Peyer's patch (tissue), 4 donors: ENCODE results near the gene MYL7. TPM values are rescaled to one million over a fixed set of nuclear protein-coding genes. Genes with fewer than 3 reads are reported as not detected.

ENCODE experiments used
- DNase-seq, 3 donors: peaks; one replicate each; pipeline ENCODE4 v3.0.0-alpha.2; 2017 to 2019
- H3K27ac ChIP-seq, 4 donors: fragments of 200-600 bp; sonication (generic); one replicate each; pipeline ENCODE4 v1.5.1; 2016 to 2019
- H3K27me3 ChIP-seq, 2 donors: fragments of 200-600 bp; sonication (generic); one replicate each; pipeline ENCODE4 v1.5.1; 2019
- H3K36me3 ChIP-seq, 3 donors: fragments of 200-600 bp; sonication (generic); one replicate each; pipeline ENCODE4 v1.5.1; 2016 to 2019
- H3K4me1 ChIP-seq, 4 donors: fragments of 200-600 bp; sonication (generic); one replicate each; pipeline ENCODE4 v1.5.1; 2016 to 2019
- H3K4me3 ChIP-seq, 4 donors: fragments of 200-600 bp; sonication (generic); 1 replicate in 3 of 4; 2 replicates in 1 of 4; pipeline ENCODE4 v1.5.1; 2016 to 2019; ENCODE audit warnings: mild to moderate bottlenecking in 1 of 4
- H3K9me3 ChIP-seq, 4 donors: fragments of 200-600 bp; sonication (generic); one replicate each; pipeline ENCODE4 v1.5.1; 2016 to 2019; ENCODE audit warnings: mild to moderate bottlenecking in 1 of 4
- CTCF ChIP-seq, 6 experiments: fragments of 450-650 bp in 4 of 6; fragments of 200-600 bp in 2 of 6; sonication (generic) in 1 of 6; IDR thresholded peaks; one replicate each; pipeline ENCODE4 v1.5.1; 2017 to 2019; ENCODE audit warnings: antibody characterized with exemption in 6 of 6, mild to moderate bottlenecking in 3 of 6, moderate library complexity in 1 of 6
- POLR2A ChIP-seq, 2 donors: fragments of 450-650 bp; IDR thresholded peaks; one replicate each; pipeline ENCODE4 v1.5.1; 2017; ENCODE audit warnings: antibody characterized with exemption in 2 of 2, mild to moderate bottlenecking in 2 of 2, moderate library complexity in 2 of 2
- total RNA-seq, 4 donors: library from RNA; depleted of rRNA; stranded (reverse); fragments of >200 nt; gene quantifications; one replicate each; pipeline ENCODE4 v1.1.0, GENCODE V29; 2016

Gene MYL7
- total RNA-seq, 4 donors from 2014 or later = not detected

- Histone ChIP-seq H3K27ac (no peak overlapping the region), H3K27me3 (no peaks in the 10 kb centered on the region)
- no peak for DNase-seq
These were observed 6.0 kb downstream of the MYL7 start for GRCh38 chr7:44134943-44135628.

GRCh38 chr7:44133295-44133694 lies 7.8 kb downstream of the MYL7 start:
- no peak for TF ChIP-seq POLR2A (IDR thresholded peaks at IDR 0.05)
- TF ChIP-seq CTCF (IDR thresholded peaks at IDR 0.05) = no peak
- no peaks in the 10 kb centered on the region for H3K9me3 ChIP-seq
- no peak overlapping the region for H3K4me3 ChIP-seq
- H3K27me3 ChIP-seq = no peaks in the 10 kb centered on the region
- H3K4me1 ChIP-seq = no peaks in the 10 kb centered on the region
- H3K27ac ChIP-seq = no peak overlapping the region
- H3K36me3 ChIP-seq = no peaks in the 10 kb centered on the region
- DNase-seq = no peak

More at GRCh38 chr7:44134943-44135628, 6.0 kb downstream of the MYL7 start:
- H3K9me3 ChIP-seq = no peaks in the 10 kb centered on the region
- H3K4me1 ChIP-seq = no peaks in the 10 kb centered on the region
- no peak overlapping the region for H3K4me3 ChIP-seq
- no peaks in the 10 kb centered on the region for H3K36me3 ChIP-seq
- TF ChIP-seq POLR2A (IDR thresholded peaks at IDR 0.05) (no peak), CTCF (IDR thresholded peaks at IDR 0.05) (no peak)

- TF ChIP-seq CTCF (IDR thresholded peaks at IDR 0.05) = no peak
- no peak for TF ChIP-seq POLR2A (IDR thresholded peaks at IDR 0.05)
- no peaks in the 10 kb centered on the region for H3K9me3 ChIP-seq
- H3K27ac ChIP-seq = no peak overlapping the region
- no peaks in the 10 kb centered on the region for H3K4me1 ChIP-seq
- H3K4me3 ChIP-seq = no peak overlapping the region
- no peaks in the 10 kb centered on the region for H3K36me3 ChIP-seq
- no peak for DNase-seq
- H3K27me3 ChIP-seq = no peaks in the 10 kb centered on the region
These were observed 9.1 kb downstream of the MYL7 start for GRCh38 chr7:44132039-44132438.

- Histone ChIP-seq H3K27ac (no peak overlapping the region), H3K4me3 (no peak overlapping the region), H3K36me3 (no peaks in the 10 kb centered on the region), H3K27me3 (no peaks in the 10 kb centered on the region), H3K4me1 (no peaks in the 10 kb centered on the region), H3K9me3 (no peaks in the 10 kb centered on the region)
- TF ChIP-seq CTCF (IDR thresholded peaks at IDR 0.05) (peak in 2 of 6 experiments; percentile 19 to 22), POLR2A (IDR thresholded peaks at IDR 0.05) (no peak)
- no peak for DNase-seq
These were observed 9.7 kb downstream of the MYL7 start for GRCh38 chr7:44131173-44132029.

- H3K4me1 ChIP-seq = no peaks in the 10 kb centered on the region
- no peaks in the 10 kb centered on the region for H3K36me3 ChIP-seq
- TF ChIP-seq POLR2A (IDR thresholded peaks at IDR 0.05) = no peak
- TF ChIP-seq CTCF (IDR thresholded peaks at IDR 0.05) = no peak
- no peak overlapping the region for H3K27ac ChIP-seq
- DNase-seq = no peak
- no peak overlapping the region for H3K4me3 ChIP-seq
- no peaks in the 10 kb centered on the region for H3K27me3 ChIP-seq
- no peaks in the 10 kb centered on the region for H3K9me3 ChIP-seq
These were observed 12.2 kb downstream of the MYL7 start for GRCh38 chr7:44128721-44129582.
